Measurements from ENCODE around the gene EPS15. TPM values are rescaled to one million over a fixed set of nuclear protein-coding genes. Genes with fewer than 3 reads are reported as not detected.

EPS15 gene
- total and polyA plus RNA-seq, 2 experiments from 2014 or later: 26.9 to 41.1 TPM

GRCh38 chr1:51314974-51315373 is 204.1 kb downstream of the EPS15 start:
- no peaks in the 10 kb centered on the region for H3K27me3 ChIP-seq (replicated peaks; ENCODE audit: insufficient read depth)
- in situ Hi-C loops (cut with MboI): no loop called here
- no peaks in the 10 kb centered on the region for H3F3A ChIP-seq (ENCODE audit: insufficient read depth)
- H3K79me2 ChIP-seq (ENCODE audit: insufficient read depth): no peaks in the 10 kb centered on the region
- H3K4me3 ChIP-seq: no peak overlapping the region
- H3K9ac ChIP-seq: peak overlapping the region; percentile 59; the same call in 1 of the 2 replicates
- TF ChIP-seq EZH2 (IDR thresholded peaks at IDR 0.05; ENCODE audit: insufficient read depth, poor library complexity, severe bottlenecking) (no peak), EZH2phosphoT487 (IDR thresholded peaks at IDR 0.05; ENCODE audit: insufficient read depth, low read depth) (no peak)
- no peak overlapping the region for H3K27ac ChIP-seq
- no peaks in the 10 kb centered on the region for H3K36me3 ChIP-seq (ENCODE audit: low read depth)
- no peaks in the 10 kb centered on the region for H4K20me1 ChIP-seq (ENCODE audit: insufficient read depth)
- no peak for DNase-seq
- H3K9me2 ChIP-seq (ENCODE audit: insufficient read depth): no peaks in the 10 kb centered on the region
- H3K4me1 ChIP-seq (ENCODE audit: insufficient read depth): peaks cover 15% of the 10 kb centered on the region
- WGBS, 2 experiments (ENCODE audit: low coverage in 1 of 2, low lambda C conversion rate in 2 of 2, missing lambda C conversion rate in 2 of 2): 68 to 80% methylated on average over 3 of the region's 3 CpGs
- H3K9me3 ChIP-seq (ENCODE audit: low read depth): no peaks in the 10 kb centered on the region
- no peak overlapping the region for H3K4me2 ChIP-seq (ENCODE audit: unreplicated experiment)
- H2AFZ ChIP-seq: no peak overlapping the region

DNA sequence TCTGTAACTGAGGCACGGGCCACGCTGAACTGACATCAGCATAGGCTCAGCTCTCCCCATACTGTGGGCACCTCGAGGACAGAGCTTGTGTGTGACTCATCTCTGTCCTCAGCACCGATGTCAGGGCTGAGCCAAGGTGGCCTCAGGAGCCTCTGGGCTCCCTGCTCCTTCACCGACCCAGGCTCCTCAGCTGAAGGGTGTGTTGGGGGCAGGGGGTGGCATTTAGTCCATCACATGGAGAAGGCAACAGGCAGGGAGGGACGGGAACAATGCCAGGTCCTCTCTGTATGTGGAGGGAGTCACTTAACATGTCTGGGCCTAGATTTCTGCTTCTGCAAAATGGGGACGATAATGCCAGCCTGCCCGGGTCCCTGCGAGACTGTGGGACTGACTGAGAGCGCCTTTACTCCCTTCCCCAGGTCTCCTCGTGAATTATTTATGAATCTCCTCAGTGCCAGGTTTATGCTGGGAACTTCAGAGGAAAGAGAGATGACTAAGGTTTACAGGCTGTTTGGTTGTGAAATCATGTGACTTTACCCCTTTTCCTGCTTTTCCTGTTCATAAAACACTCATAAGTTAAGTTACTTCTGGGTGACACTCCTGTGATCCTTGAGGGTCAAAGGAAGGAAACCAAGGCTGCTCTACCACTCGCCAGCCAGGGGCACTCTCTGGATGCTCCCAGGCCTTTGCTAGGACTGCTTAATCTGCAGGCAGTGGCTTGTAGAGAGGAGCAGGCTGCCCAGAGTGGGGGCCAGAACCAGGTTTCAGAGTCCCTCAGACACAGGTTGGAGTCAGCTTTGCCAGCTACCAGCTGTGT is 204.9 kb downstream of the EPS15 start:
- Histone ChIP-seq H3K36me3 (ENCODE audit: low read depth) (no peaks in the 10 kb centered on the region), H3K9ac (peak overlapping the region; percentile 59), H3K79me2 (ENCODE audit: insufficient read depth) (no peaks in the 10 kb centered on the region), H3K27me3 (replicated peaks; ENCODE audit: insufficient read depth) (no peaks in the 10 kb centered on the region), H3K27ac (peak overlapping the region; percentile 80), H3K9me2 (ENCODE audit: insufficient read depth) (no peaks in the 10 kb centered on the region), H3K4me1 (ENCODE audit: insufficient read depth) (peaks cover 15% of the 10 kb centered on the region), H2AFZ (peak overlapping the region; percentile 77), H3K4me2 (ENCODE audit: unreplicated experiment) (no peak overlapping the region), H3K9me3 (ENCODE audit: low read depth) (no peaks in the 10 kb centered on the region), H3K4me3 (no peak overlapping the region), H4K20me1 (ENCODE audit: insufficient read depth) (no peaks in the 10 kb centered on the region), H3F3A (ENCODE audit: insufficient read depth) (no peaks in the 10 kb centered on the region)
- no peak for TF ChIP-seq EZH2 (IDR thresholded peaks at IDR 0.05; ENCODE audit: insufficient read depth, poor library complexity, severe bottlenecking)
- TF ChIP-seq EZH2phosphoT487 (IDR thresholded peaks at IDR 0.05; ENCODE audit: insufficient read depth, low read depth): no peak
- DNase-seq: peak; percentile 86
- 47 to 52% methylated on average over 12 of the region's 12 CpGs for WGBS, 2 experiments (ENCODE audit: low coverage in 1 of 2, low lambda C conversion rate in 2 of 2, missing lambda C conversion rate in 2 of 2)
- in situ Hi-C loops (cut with MboI): no loop called here

DNA sequence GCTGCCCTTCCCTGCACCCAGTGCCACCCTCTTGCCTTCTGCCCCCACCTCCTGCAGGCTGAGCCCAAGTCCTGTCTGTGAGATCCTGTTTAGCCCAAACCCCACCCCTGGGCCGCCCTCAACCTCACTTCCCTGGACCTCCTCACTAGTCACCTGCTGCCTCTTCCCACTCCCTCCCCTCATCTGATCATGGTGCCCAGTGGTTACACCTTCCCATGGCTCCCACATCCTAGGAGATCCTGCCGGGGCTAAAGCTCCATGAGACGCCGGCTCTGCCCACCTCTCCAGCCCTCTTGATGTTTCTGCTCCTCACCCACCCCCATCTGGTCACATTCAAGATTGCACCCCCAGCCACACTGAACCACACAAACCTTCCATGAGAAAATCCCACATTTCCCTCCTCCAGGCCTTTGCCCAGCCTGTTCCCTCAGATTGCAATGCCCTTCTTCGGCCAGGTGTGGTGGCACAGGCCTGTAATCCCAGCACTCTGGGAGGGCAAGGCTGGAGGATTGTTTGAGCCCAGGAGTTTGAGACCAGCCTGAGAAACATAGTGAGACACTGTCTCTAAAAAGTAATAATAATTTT is 205.7 kb downstream of the EPS15 start:
- H3K27ac ChIP-seq: peak overlapping the region; percentile 80

DNA sequence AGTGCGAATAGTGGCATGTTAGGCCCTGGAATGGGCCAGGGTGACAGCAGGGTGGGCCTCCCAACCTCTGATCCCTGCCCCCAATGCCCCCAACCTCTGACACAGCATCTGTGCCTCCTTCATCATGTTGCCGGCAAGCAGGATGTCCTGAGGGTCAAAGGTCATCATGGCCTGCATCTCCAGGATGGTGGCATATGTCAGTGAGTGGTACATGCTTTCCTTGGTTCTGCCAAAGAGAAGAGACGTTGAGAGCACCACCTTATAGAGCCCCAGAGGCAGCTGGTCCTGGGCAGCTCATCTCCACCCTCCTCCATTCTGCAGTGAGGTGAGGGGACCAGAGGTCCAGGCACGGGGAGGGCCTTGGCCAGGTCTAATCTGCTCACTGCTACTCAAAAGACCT is 206.3 kb downstream of the EPS15 start:
- Histone ChIP-seq H2AFZ (no peak overlapping the region), H3K27ac (no peak overlapping the region), H3K27me3 (replicated peaks; ENCODE audit: insufficient read depth) (no peaks in the 10 kb centered on the region), H3K9me3 (ENCODE audit: low read depth) (no peaks in the 10 kb centered on the region), H3K4me1 (ENCODE audit: insufficient read depth) (peaks cover 15% of the 10 kb centered on the region), H4K20me1 (ENCODE audit: insufficient read depth) (no peaks in the 10 kb centered on the region), H3K9me2 (ENCODE audit: insufficient read depth) (no peaks in the 10 kb centered on the region), H3K4me2 (ENCODE audit: unreplicated experiment) (no peak overlapping the region), H3K79me2 (ENCODE audit: insufficient read depth) (no peaks in the 10 kb centered on the region), H3K36me3 (ENCODE audit: low read depth) (no peaks in the 10 kb centered on the region), H3K9ac (no peak overlapping the region), H3K4me3 (no peak overlapping the region), H3F3A (ENCODE audit: insufficient read depth) (no peaks in the 10 kb centered on the region)
- 94 to 97% methylated on average over 4 of the region's 4 CpGs for WGBS, 2 experiments (ENCODE audit: low coverage in 1 of 2, low lambda C conversion rate in 2 of 2, missing lambda C conversion rate in 2 of 2)
- in situ Hi-C loops (cut with MboI): no loop called here
- TF ChIP-seq EZH2phosphoT487 (IDR thresholded peaks at IDR 0.05; ENCODE audit: insufficient read depth, low read depth) (no peak), EZH2 (IDR thresholded peaks at IDR 0.05; ENCODE audit: insufficient read depth, poor library complexity, severe bottlenecking) (no peak)
- DNase-seq: no peak

More for the DNA sequence above, 205.7 kb downstream of the EPS15 start:
- no peaks in the 10 kb centered on the region for H4K20me1 ChIP-seq (ENCODE audit: insufficient read depth)
- H3K27me3 ChIP-seq (replicated peaks; ENCODE audit: insufficient read depth): no peaks in the 10 kb centered on the region
- no peaks in the 10 kb centered on the region for H3K36me3 ChIP-seq (ENCODE audit: low read depth)
- H3K9me3 ChIP-seq (ENCODE audit: low read depth): no peaks in the 10 kb centered on the region
- no peaks in the 10 kb centered on the region for H3F3A ChIP-seq (ENCODE audit: insufficient read depth)
- no peak overlapping the region for H3K4me3 ChIP-seq
- H3K4me1 ChIP-seq (ENCODE audit: insufficient read depth): peaks cover 15% of the 10 kb centered on the region
- in situ Hi-C loops (cut with MboI): no loop called here
- H3K9ac ChIP-seq: peak overlapping the region; percentile 59; the same call in 1 of the 2 replicates
- H3K9me2 ChIP-seq (ENCODE audit: insufficient read depth): no peaks in the 10 kb centered on the region
- WGBS, 2 experiments (ENCODE audit: low coverage in 1 of 2, low lambda C conversion rate in 2 of 2, missing lambda C conversion rate in 2 of 2): 85 to 90% methylated on average over 5 of the region's 5 CpGs
- H3K4me2 ChIP-seq (ENCODE audit: unreplicated experiment): no peak overlapping the region
- TF ChIP-seq EZH2phosphoT487 (IDR thresholded peaks at IDR 0.05; ENCODE audit: insufficient read depth, low read depth) (no peak), EZH2 (IDR thresholded peaks at IDR 0.05; ENCODE audit: insufficient read depth, poor library complexity, severe bottlenecking) (no peak)
- peak overlapping the region; percentile 77; the same call in 1 of the 2 replicates for H2AFZ ChIP-seq
- no peaks in the 10 kb centered on the region for H3K79me2 ChIP-seq (ENCODE audit: insufficient read depth)
- peak; percentile 25 for DNase-seq

Measured in GM23248 (cell line).